Liver (tissue), 9 donors: ENCODE data around the gene OSCAR. TPM values are rescaled to one million over a fixed set of nuclear protein-coding genes. Genes with fewer than 3 reads are reported as not detected.
A peak's percentile ranks its signal among the peaks of the same experiment; 100 is the strongest.
"Not testable (repeated sequence)": the region's sequence is repeated elsewhere in the genome, so short reads cannot be mapped to it uniquely, and the experiment has no call there.

Source experiments
- DNase-seq: peaks from one replicate; pipeline ENCODE4 v3.0.0-alpha.2; 2017; ENCODE audit warnings: low spot score
- H3K27ac ChIP-seq, 2 donors: one replicate each; pipeline ENCODE4 v1.7.0; 2013; ENCODE audit warnings: inconsistent platforms in 2 of 2, low read length in 2 of 2, control low read depth in 1 of 2, low read depth in 1 of 2, mild to moderate bottlenecking in 1 of 2
- H3K27me3 ChIP-seq, 4 donors: one replicate each; pipeline versions ENCODE4 v1.6.1 to v1.7.0; 2013; ENCODE audit warnings: low read length in 3 of 4, inconsistent platforms in 1 of 4, mild to moderate bottlenecking in 1 of 4, moderate library complexity in 1 of 4; ENCODE audit not compliant: control insufficient read depth in 4 of 4, insufficient read depth in 4 of 4
- H3K36me3 ChIP-seq, 4 donors: one replicate each; pipeline versions ENCODE4 v1.6.1 to v1.7.0; 2013; ENCODE audit warnings: low read length in 3 of 4, mild to moderate bottlenecking in 3 of 4, low read depth in 1 of 4, moderate library complexity in 1 of 4; ENCODE audit not compliant: control insufficient read depth in 4 of 4, insufficient read depth in 3 of 4
- H3K4me1 ChIP-seq, 4 donors: one replicate each; pipeline versions ENCODE4 v1.6.1 to v1.7.0; 2013; ENCODE audit warnings: low read length in 3 of 4, mild to moderate bottlenecking in 3 of 4, moderate library complexity in 1 of 4; ENCODE audit not compliant: control insufficient read depth in 4 of 4, insufficient read depth in 4 of 4
- H3K4me3 ChIP-seq, 3 donors: one replicate each; pipeline versions ENCODE4 v1.6.1 to v1.7.0; 2013; ENCODE audit warnings: low read length in 3 of 3, control low read depth in 1 of 3, low read depth in 1 of 3, mild to moderate bottlenecking in 1 of 3
- H3K9ac ChIP-seq, 2 donors: one replicate each; pipeline ENCODE4 v1.7.0; 2013; ENCODE audit warnings: low read length in 2 of 2, mild to moderate bottlenecking in 2 of 2, moderate library complexity in 2 of 2, control low read depth in 1 of 2, low read depth in 1 of 2
- H3K9me3 ChIP-seq, 4 donors: one replicate each; pipeline versions ENCODE4 v1.6.1 to v1.7.0; 2013; ENCODE audit warnings: low read length in 3 of 4; ENCODE audit not compliant: control insufficient read depth in 4 of 4
- ATF3 ChIP-seq: IDR thresholded peaks from 2 replicates; pipeline ENCODE4 v1.6.1; 2016; ENCODE audit warnings: antibody characterized with exemption
- EGR1 ChIP-seq, 2 donors: IDR thresholded peaks; 2 replicates each; pipeline ENCODE4 v1.6.1; 2016 to 2018; ENCODE audit warnings: antibody characterized with exemption in 2 of 2, low read depth in 2 of 2
- FOXA1 ChIP-seq: IDR thresholded peaks from 2 replicates; pipeline ENCODE4 v1.6.1; 2016; ENCODE audit warnings: antibody characterized with exemption
- FOXA2 ChIP-seq: IDR thresholded peaks from 2 replicates; pipeline ENCODE4 v1.6.1; 2016; ENCODE audit warnings: antibody characterized with exemption
- GABPA ChIP-seq, 2 donors: IDR thresholded peaks in 1 of 2; conservative IDR thresholded peaks in 1 of 2; 2 replicates each; pipeline ENCODE4 v1.6.1; 2016; ENCODE audit warnings: antibody characterized with exemption in 2 of 2, mild to moderate bottlenecking in 1 of 2, moderate library complexity in 1 of 2
- HNF4G ChIP-seq: IDR thresholded peaks from 2 replicates; pipeline ENCODE4 v1.6.1; 2016; ENCODE audit warnings: antibody characterized with exemption
- JUND ChIP-seq, 2 donors: IDR thresholded peaks; 2 replicates each; pipeline ENCODE4 v1.6.1; 2016; ENCODE audit warnings: antibody characterized with exemption in 2 of 2
- NR2F2 ChIP-seq: IDR thresholded peaks from 2 replicates; pipeline ENCODE4 v1.6.1; 2016; ENCODE audit warnings: antibody characterized with exemption
- RAD21 ChIP-seq, 2 donors: IDR thresholded peaks; 2 replicates each; pipeline ENCODE4 v1.6.1; 2016; ENCODE audit warnings: antibody characterized with exemption in 2 of 2, mild to moderate bottlenecking in 2 of 2
- RXRA ChIP-seq, 2 donors: IDR thresholded peaks; 2 replicates each; pipeline ENCODE4 v1.6.1; 2017 to 2018; ENCODE audit warnings: antibody characterized with exemption in 2 of 2, mild to moderate bottlenecking in 1 of 2
- SP1 ChIP-seq: IDR thresholded peaks from 2 replicates; pipeline ENCODE4 v1.6.1; 2018; ENCODE audit warnings: antibody characterized with exemption, mild to moderate bottlenecking
- TAF1 ChIP-seq: conservative IDR thresholded peaks from 2 replicates; pipeline ENCODE4 v1.6.1; 2016; ENCODE audit warnings: antibody characterized with exemption, mild to moderate bottlenecking
- WGBS: extraction: QIAGEN DNeasy Blood & Tissue Kit; methylation state at CpG from one replicate; pipeline ENCODE4 v1.1.7; 2013; 5-methylcytosine and 5-hydroxymethylcytosine counted together
- polyA plus RNA-seq, 2 donors: library from polyadenylated mRNA; stranded (reverse) in 1 of 2; unstranded in 1 of 2; fragments of 200-250 nt in 1 of 2; fragments of >200 nt in 1 of 2; fragmentation: Nextera tagmentation in 1 of 2; extraction: Ambion mirVana in 1 of 2; gene quantifications; one replicate each; pipeline versions ENCODE4 v1.2.1 to v1.2.3, GENCODE V29; 2013 to 2015
- total RNA-seq, 2 donors: library from RNA; depleted of rRNA; stranded (reverse); fragments of >200 nt; gene quantifications; one replicate each; pipeline ENCODE4 v1.2.3, GENCODE V29; 2014
- TF ChIP-seq, protein P1 (sequence below): IDR thresholded peaks from 2 replicates; pipeline ENCODE4 v1.6.1; 2016; ENCODE audit warnings: antibody characterized with exemption
- TF ChIP-seq, protein P2 (sequence below): IDR thresholded peaks from 2 replicates; pipeline ENCODE4 v1.6.1; 2016; ENCODE audit warnings: antibody characterized with exemption, mild to moderate bottlenecking
- TF ChIP-seq, protein P3 (sequence below): fragments of 150-350 bp; IDR thresholded peaks from 2 replicates; pipeline ENCODE4 v1.5.1; 2017; ENCODE audit warnings: improper control_type of control experiment, low read depth, low read length; ENCODE audit not compliant: missing input control
- donor health status: healthy.
- donor health status: healthy.
- donor health status: healthy.
- donor health status: healthy.
- donor health status: healthy.

Gene OSCAR
- total and polyA plus RNA-seq, 4 donors: 0.60 to 2.0 (median 0.83) TPM

GRCh38 chr19:54096617-54097106, 3.9 kb downstream of the OSCAR start (continued):
- no peak for TF ChIP-seq GABPA (IDR thresholded peaks at IDR 0.05 in 1 of 2, conservative IDR thresholded peaks at IDR 0.05 in 1 of 2)
- TF ChIP-seq, protein P1, sequence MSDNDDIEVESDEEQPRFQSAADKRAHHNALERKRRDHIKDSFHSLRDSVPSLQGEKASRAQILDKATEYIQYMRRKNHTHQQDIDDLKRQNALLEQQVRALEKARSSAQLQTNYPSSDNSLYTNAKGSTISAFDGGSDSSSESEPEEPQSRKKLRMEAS: no peak
- TF ChIP-seq FOXA2: no peak
- no peak for TF ChIP-seq RAD21 (IDR thresholded peaks at IDR 0.05)
- TF ChIP-seq FOXA1: no peak
- TF ChIP-seq NR2F2: no peak

- H3K27ac ChIP-seq, H3K9me3 ChIP-seq, H3K9ac ChIP-seq, DNase-seq, H3K27me3 ChIP-seq, H3K4me1 ChIP-seq, H3K36me3 ChIP-seq: not testable (repeated sequence)
- peak overlapping the region in 1 of 3 donors; percentile 20 for H3K4me3 ChIP-seq
- 2% methylated on average over 46 of the region's 46 CpGs for WGBS
Measured at GRCh38 chr19:54095859-54096616, 4.6 kb downstream of the OSCAR start.

- Histone ChIP-seq H3K4me3 (peak overlapping the region in 1 of 3 donors; percentile 20), H3K9me3 (no peaks in the 10 kb centered on the region), H3K27ac (no peak overlapping the region), H3K4me1 (peaks cover 0 to 5% (median 4%) of the 10 kb centered on the region in 4 donors), H3K27me3 (peaks cover 0 to 4% (median 0%) of the 10 kb centered on the region in 4 donors), H3K36me3 (no peaks in the 10 kb centered on the region), H3K9ac (no peak overlapping the region)
- 67% methylated on average over 22 of the region's 22 CpGs for WGBS
- no peak for DNase-seq
- TF ChIP-seq, protein P2, sequence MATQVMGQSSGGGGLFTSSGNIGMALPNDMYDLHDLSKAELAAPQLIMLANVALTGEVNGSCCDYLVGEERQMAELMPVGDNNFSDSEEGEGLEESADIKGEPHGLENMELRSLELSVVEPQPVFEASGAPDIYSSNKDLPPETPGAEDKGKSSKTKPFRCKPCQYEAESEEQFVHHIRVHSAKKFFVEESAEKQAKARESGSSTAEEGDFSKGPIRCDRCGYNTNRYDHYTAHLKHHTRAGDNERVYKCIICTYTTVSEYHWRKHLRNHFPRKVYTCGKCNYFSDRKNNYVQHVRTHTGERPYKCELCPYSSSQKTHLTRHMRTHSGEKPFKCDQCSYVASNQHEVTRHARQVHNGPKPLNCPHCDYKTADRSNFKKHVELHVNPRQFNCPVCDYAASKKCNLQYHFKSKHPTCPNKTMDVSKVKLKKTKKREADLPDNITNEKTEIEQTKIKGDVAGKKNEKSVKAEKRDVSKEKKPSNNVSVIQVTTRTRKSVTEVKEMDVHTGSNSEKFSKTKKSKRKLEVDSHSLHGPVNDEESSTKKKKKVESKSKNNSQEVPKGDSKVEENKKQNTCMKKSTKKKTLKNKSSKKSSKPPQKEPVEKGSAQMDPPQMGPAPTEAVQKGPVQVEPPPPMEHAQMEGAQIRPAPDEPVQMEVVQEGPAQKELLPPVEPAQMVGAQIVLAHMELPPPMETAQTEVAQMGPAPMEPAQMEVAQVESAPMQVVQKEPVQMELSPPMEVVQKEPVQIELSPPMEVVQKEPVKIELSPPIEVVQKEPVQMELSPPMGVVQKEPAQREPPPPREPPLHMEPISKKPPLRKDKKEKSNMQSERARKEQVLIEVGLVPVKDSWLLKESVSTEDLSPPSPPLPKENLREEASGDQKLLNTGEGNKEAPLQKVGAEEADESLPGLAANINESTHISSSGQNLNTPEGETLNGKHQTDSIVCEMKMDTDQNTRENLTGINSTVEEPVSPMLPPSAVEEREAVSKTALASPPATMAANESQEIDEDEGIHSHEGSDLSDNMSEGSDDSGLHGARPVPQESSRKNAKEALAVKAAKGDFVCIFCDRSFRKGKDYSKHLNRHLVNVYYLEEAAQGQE: no peak
- TF ChIP-seq EGR1 (IDR thresholded peaks at IDR 0.05; ENCODE audit: low read depth in 2 of 2) (no peak), TAF1 (no peak), ATF3 (no peak), GABPA (IDR thresholded peaks at IDR 0.05 in 1 of 2, conservative IDR thresholded peaks at IDR 0.05 in 1 of 2) (no peak), JUND (IDR thresholded peaks at IDR 0.05) (no peak), HNF4G (no peak), FOXA2 (no peak), FOXA1 (no peak), RAD21 (IDR thresholded peaks at IDR 0.05) (no peak), NR2F2 (no peak), RXRA (IDR thresholded peaks at IDR 0.05) (no peak), SP1 (no peak)
- TF ChIP-seq, protein P1: no peak
- TF ChIP-seq, protein P3, sequence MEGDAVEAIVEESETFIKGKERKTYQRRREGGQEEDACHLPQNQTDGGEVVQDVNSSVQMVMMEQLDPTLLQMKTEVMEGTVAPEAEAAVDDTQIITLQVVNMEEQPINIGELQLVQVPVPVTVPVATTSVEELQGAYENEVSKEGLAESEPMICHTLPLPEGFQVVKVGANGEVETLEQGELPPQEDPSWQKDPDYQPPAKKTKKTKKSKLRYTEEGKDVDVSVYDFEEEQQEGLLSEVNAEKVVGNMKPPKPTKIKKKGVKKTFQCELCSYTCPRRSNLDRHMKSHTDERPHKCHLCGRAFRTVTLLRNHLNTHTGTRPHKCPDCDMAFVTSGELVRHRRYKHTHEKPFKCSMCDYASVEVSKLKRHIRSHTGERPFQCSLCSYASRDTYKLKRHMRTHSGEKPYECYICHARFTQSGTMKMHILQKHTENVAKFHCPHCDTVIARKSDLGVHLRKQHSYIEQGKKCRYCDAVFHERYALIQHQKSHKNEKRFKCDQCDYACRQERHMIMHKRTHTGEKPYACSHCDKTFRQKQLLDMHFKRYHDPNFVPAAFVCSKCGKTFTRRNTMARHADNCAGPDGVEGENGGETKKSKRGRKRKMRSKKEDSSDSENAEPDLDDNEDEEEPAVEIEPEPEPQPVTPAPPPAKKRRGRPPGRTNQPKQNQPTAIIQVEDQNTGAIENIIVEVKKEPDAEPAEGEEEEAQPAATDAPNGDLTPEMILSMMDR: no peak
Measured at GRCh38 chr19:54095136-54095858, 5.3 kb downstream of the OSCAR start.
